ENCODE data around the gene MRC2. TPM values are rescaled to one million over a fixed set of nuclear protein-coding genes. Genes with fewer than 3 reads are reported as not detected.

Gene MRC2
- polyA plus RNA-seq, 3 donors = 0.04 TPM; not detected in 2

- 95% methylated on average over 18 of the region's 20 CpGs for WGBS (ENCODE audit: insufficient coverage)
- no peak overlapping the region for H3K4me3 ChIP-seq (replicated peaks in 1 of 3; ENCODE audit: low read depth in 2 of 3, low read length in 3 of 3)
- intact Hi-C loops (cut with micrococcal nuclease) = no loop called here
- Mint-ChIP-seq H3K27ac (no peak overlapping the region), H3K4me3 (no peak overlapping the region), H3K9me3 (peaks cover 0 to 6% (median 5%) of the 10 kb centered on the region in 7 donors), H3K4me1 (peaks cover 7% of the 10 kb centered on the region), H3K27me3 (ENCODE audit: low read depth in 3 of 3) (peaks cover 0 to 6% (median 3%) of the 10 kb centered on the region in 3 donors), H3K36me3 (no peaks in the 10 kb centered on the region)
- no peaks in the 10 kb centered on the region for H3K27me3 ChIP-seq (ENCODE audit: control insufficient read depth in 2 of 2, insufficient read depth in 2 of 2, low read length in 2 of 2)
- H2AFZ ChIP-seq (ENCODE audit: insufficient read depth, low read depth, low read length, poor library complexity, severe bottlenecking) = no peak overlapping the region
- no peaks in the 10 kb centered on the region for H4K20me1 ChIP-seq (ENCODE audit: insufficient read depth, low read length)
- no peaks in the 10 kb centered on the region for H3K9me3 ChIP-seq (replicated peaks in 1 of 2; ENCODE audit: control insufficient read depth in 1 of 2, insufficient read depth in 1 of 2, low read length in 2 of 2)
- H3K79me2 ChIP-seq (ENCODE audit: insufficient read depth, low read length) = no peaks in the 10 kb centered on the region
- H3K9ac ChIP-seq (ENCODE audit: insufficient read depth, low read length, poor library complexity, severe bottlenecking) = no peak overlapping the region
- no peak overlapping the region for H3K4me2 ChIP-seq (replicated peaks; ENCODE audit: extremely low read depth, low read length, poor library complexity, severe bottlenecking)
- H3K4me1 ChIP-seq (ENCODE audit: control insufficient read depth in 1 of 2, insufficient read depth in 2 of 2, low read length in 2 of 2) = peaks cover 4 to 5% of the 10 kb centered on the region in 2 donors
- H3K36me3 ChIP-seq (replicated peaks in 1 of 2; ENCODE audit: control insufficient read depth in 1 of 2, insufficient read depth in 2 of 2, low read length in 2 of 2) = no peaks in the 10 kb centered on the region
- TF ChIP-seq CTCF (IDR thresholded peaks at IDR 0.05) = no peak
- no peak for DNase-seq
- H3K27ac ChIP-seq (ENCODE audit: low read depth in 1 of 2, low read length in 2 of 2) = no peak overlapping the region
Measured at GRCh38 chr17:62692159-62692651, 64.7 kb downstream of the MRC2 start.

GRCh38 chr17:62692721-62693431 lies 65.4 kb downstream of the MRC2 start:
- no peak for DNase-seq
- H3K9me3 ChIP-seq (replicated peaks in 1 of 2; ENCODE audit: control insufficient read depth in 1 of 2, insufficient read depth in 1 of 2, low read length in 2 of 2) = no peaks in the 10 kb centered on the region
- H3K4me2 ChIP-seq (replicated peaks; ENCODE audit: extremely low read depth, low read length, poor library complexity, severe bottlenecking) = no peak overlapping the region
- H3K4me3 ChIP-seq (replicated peaks in 1 of 3; ENCODE audit: low read depth in 2 of 3, low read length in 3 of 3) = no peak overlapping the region
- Mint-ChIP-seq H3K36me3 (no peaks in the 10 kb centered on the region), H3K27ac (no peak overlapping the region), H3K4me1 (peaks cover 7% of the 10 kb centered on the region), H3K27me3 (ENCODE audit: low read depth in 3 of 3) (peaks cover 0 to 6% (median 3%) of the 10 kb centered on the region in 3 donors), H3K9me3 (peaks cover 0 to 6% (median 5%) of the 10 kb centered on the region in 7 donors), H3K4me3 (no peak overlapping the region)
- intact Hi-C loops (cut with micrococcal nuclease) = no loop called here
- H2AFZ ChIP-seq (ENCODE audit: insufficient read depth, low read depth, low read length, poor library complexity, severe bottlenecking) = no peak overlapping the region
- H3K4me1 ChIP-seq (ENCODE audit: control insufficient read depth in 1 of 2, insufficient read depth in 2 of 2, low read length in 2 of 2) = peaks cover 4 to 5% of the 10 kb centered on the region in 2 donors
- no peaks in the 10 kb centered on the region for H3K79me2 ChIP-seq (ENCODE audit: insufficient read depth, low read length)
- no peaks in the 10 kb centered on the region for H4K20me1 ChIP-seq (ENCODE audit: insufficient read depth, low read length)
- 91% methylated on average over 6 of the region's 14 CpGs for WGBS (ENCODE audit: insufficient coverage)
- H3K27me3 ChIP-seq (ENCODE audit: control insufficient read depth in 2 of 2, insufficient read depth in 2 of 2, low read length in 2 of 2) = no peaks in the 10 kb centered on the region
- H3K27ac ChIP-seq (ENCODE audit: low read depth in 1 of 2, low read length in 2 of 2) = no peak overlapping the region
- TF ChIP-seq CTCF (IDR thresholded peaks at IDR 0.05) = no peak
- H3K36me3 ChIP-seq (replicated peaks in 1 of 2; ENCODE audit: control insufficient read depth in 1 of 2, insufficient read depth in 2 of 2, low read length in 2 of 2) = no peaks in the 10 kb centered on the region
- H3K9ac ChIP-seq (ENCODE audit: insufficient read depth, low read length, poor library complexity, severe bottlenecking) = no peak overlapping the region
